HS-27A (cell line): ENCODE measurements around the gene MTHFD2L.

Experiments
- DNase-seq: peaks from one replicate; pipeline ENCODE4 v3.0.0-alpha.2; 2012; ENCODE audit warnings: low read depth, missing footprints

The MTHFD2L gene

DNA sequence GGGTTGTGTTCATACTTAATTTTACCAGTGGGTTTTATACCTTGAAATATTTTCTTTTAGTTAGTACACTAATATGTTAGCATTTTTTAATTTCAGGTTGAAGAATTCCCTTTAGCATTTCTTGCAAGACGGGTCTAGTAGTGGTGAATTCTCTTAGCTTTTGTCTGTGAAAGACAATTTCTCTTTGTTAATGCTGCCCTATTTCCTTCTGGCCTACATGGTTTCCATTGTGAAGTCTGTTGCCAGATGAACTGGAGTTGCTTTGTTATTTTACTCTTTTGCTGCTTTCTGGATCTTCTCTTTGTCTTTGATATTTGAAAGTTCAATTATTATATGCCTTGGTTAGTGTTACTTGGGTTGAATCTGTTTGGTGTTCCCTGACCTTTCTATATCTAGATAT is 25.0 kb upstream of the MTHFD2L start:
- no peak for DNase-seq

DNA sequence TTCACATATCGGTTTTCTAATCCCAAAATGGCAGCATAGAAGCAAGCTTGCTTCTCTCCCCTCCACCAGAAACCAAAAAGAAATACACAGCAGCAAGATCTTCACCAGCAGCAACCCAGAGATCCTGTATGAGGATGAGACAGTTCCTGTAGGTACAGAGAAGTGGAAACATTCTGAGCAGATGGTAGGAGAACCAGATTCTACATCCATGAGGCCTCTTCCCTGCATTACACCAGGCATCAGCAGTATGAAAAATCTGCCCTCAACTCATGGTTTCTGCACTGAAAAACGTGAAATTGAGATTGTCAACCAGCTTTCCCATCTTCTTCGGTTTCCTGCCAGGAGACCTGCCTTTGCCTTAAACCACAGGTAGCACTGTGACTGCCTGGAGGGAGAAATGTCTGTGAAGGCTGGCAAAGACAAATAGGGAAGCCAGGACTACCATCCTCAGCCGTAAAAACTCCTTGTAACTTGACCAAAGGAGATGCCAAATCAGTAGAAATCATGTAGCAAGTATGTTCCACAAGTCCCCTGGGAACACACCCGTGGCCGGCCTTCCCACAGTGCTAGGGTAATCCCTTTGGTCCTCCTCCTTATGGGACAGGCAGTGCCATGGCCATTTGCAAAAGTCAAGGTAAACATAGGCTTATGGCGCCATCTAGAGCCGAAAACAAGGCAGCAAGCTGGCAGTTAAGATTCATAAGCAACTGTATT is 24.0 kb upstream of the MTHFD2L start:
- peak; percentile 81 for DNase-seq

DNA sequence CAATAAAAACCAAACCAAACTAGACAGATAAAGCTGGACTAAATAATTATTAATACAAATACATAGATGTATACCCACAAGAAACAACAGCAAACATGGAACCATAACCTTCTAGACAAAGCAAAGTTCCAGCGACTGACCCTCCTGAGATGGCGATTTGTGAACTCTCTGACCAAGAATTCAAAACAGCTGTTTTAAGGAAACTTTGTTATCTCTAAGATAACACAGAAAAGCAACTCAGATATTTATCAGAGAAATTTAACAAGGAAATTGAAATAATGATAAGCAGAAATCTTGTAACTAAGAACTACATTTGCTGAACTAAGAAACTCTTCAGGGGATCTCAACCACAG is 23.4 kb upstream of the MTHFD2L start:
- DNase-seq, result no peak

DNA sequence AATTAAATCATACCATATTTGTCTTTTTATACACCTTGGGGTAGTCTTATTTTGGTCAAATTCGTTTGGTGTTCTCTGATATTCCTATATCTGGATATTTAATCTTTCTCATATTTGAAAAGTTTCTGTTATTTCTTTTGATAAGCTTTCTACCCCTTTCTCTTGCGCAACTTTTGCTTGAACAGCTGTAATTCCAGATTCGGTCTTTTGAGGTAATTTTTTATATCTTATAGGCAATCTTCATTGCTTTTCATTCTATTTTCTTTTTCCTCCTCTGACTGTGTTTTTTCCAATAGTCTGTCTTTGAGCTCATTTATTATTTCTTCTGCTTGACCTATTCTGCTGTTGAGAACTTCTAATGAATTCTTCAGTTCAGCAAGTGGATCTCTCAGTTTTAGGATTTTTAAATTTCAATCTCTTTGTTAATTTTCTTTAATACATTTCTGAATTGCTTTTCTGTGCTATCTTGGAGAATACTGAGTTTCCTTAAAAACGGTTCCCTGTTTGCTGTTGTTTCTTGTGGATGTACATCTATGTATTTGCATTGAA is 11.3 kb upstream of the MTHFD2L start:
- DNase-seq, result no peak

DNA sequence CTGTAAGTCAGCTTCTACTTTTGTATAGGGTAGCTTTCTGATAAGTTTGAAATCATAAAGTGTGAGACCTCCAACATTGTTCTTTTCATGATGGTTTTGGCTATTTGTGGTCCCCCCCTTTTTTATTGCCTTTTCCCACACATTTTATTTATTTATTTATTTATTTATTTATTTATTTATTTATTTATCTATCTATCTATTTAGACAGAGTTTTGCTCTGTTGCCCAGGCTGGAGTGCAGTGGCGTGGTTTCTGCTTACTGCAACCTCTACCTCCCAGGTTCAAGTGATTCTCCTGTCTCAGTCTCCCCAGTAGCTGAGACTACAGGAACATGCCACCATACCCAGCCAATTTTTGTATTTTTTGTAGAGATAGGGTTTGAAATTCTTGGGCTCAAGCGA is 9.7 kb upstream of the MTHFD2L start:
- no peak for DNase-seq

DNA sequence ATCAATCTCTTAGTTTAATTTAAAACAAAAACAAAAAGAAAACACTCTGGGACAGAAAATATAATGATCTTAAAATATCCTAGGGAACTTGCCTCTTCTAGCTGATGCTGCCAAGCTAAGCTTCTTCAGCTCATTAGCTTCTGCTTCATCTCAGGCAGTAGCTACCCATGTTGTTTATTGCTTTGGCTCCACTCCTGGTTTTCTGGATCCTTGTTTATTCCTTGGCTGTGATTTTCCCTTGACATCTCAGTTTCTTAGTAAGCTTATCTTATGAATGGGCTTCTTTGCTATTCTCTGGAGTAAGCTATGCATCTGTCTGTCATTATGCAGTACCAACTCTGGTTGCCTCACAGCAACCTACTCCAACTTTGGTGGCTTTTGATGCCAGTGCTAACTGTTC is 5.1 kb upstream of the MTHFD2L start:
- DNase-seq, result no peak

DNA sequence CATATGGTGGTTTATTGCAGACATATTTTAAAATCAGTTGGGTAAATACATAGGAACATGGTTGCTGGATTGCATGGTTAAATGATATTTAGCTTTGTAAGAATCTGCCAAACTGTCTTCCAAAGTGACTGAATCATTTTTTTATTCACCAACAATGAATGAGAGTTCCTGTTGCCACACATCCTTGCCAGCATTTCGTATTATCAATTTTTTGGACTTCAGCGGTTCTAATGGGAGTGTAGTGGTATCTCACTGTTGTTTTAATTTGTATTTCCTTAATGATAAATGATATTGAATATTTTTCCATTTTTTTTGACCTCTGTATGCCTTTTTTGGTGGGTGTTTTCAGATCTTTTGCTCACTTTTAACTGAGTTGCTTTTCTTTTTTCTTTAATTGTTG is 1.4 kb upstream of the MTHFD2L start:
- no peak for DNase-seq

DNA sequence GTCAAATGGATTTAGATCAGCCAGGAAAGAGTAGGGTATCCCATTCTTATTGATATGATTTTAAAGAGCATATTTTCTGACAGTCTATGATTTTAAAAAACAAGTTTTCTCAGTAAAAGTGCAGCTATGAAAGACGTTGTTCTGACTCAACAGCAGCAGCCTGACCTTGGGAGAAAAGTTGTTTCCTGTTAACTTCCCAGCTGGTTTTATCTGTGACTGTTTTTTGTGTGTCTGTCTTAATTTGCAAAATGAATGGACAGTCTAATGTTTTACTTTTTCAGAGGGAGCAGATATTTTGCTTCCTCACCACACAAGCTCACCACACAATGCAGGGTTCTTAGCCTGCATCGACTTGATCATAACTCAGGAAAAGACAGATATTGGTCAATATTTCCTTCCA is 764 bp upstream of the MTHFD2L start:
- no peak for DNase-seq

DNA sequence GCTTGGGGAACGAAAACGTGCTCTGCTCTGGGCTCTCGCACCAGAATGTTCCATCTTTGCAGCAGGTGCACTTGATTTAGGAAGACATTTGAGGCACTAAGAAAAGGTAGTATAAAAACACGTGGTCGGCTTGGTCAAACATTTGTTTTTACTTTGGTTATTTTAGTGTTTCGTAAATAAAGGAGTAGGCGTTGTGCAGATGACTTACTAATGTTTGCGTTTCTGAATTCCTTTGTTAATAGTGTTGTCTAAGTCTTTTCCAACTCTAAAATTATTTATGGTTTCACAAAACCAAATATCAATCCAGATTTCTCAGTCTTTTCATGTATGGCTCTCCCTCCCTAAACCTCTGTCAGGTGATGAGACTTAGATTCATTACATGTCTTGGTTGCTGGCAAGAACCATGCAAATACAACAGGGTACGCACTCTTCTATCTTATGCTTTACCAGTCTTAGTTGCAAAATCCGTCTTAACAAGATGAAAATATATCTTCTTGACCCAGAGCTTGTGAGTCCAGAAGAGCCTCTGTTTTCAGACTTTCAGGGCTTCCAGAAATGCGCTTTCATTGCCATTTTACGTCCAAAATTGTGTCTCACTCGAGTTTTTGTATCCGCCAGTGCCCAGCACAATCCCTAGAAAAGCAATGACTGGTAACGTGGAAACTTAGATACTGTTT is 686 bp downstream of the MTHFD2L start:
- no peak for DNase-seq

DNA sequence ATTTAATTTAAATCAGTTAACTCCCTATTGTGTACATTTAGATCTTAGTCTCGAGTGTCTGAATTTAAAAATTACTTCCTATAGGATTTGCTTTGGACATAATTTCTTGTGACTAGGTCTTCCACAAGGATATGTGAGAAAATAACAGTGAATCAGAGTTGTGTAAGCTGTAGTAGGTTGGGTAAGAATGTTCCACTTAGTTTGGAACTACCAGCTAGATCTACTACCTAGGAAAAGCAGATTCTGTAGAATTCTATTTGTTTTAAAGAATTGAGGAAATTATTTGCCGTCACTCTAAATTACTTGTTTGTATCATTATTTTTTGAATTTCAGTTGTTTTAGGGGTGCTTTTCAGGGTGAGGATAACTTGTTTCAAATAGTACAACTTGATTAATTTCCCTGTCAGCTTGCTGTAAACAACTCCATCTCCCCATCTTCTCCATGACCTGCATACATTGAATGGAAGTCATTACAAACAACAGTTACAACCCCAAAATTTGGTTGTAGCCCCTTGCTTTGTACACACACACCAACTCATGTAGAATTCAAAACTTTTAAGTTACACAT is 1.3 kb downstream of the MTHFD2L start:
- no peak for DNase-seq

DNA sequence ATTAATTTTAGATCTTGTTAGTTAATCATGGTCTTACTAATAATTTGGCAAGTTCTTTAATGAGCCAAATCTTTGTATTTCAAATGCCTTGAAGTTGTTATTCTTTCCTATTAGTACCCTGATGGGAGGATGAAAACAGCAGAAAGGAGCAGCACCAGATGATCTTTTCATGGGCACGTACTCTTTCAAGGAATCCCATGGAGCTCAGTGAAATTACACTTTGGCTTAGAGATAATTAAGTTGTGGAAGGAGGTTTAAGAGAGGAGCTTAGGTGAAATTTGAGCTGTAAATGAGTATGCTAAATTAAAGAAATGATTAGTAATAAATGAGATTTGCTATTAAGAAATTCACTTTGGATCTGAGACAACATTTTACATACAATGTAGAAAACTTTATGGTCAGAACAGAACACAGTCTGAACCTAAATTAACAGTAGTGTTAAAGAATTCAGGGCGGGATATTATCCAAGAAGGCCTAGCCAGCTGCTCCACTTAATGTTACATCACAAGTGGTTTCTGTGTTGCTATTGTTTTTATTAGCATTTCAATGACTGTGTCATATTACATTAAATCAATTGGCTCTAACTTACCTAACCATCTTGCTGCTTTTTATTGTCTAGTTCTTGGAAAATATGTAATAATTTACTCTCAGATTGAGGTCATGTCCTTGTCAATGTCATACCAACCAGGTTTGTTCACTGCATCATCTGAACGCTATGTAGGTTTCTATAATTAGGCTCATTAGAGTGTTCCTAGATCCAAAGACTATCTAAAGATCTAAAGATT is 3.9 kb downstream of the MTHFD2L start:
- no peak for DNase-seq

DNA sequence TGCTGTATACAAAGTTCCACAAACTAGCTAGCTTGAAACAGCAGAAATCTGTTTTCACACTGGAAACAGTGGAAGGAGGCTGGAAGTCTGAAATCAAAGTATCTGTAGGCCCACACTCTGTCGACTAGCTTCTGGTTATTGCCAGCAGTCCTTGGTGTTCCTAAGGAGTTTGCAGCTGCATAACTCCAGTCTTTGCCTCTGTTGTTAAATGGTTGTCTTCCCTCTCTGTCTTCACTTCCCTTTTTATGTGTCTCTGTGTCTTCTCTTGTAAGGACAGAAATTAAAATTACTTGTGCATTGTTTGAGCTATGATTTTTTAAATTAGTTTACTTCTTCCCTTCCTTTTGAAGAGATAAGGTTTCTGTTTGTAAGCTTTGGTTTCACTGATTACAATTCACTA is 8.2 kb downstream of the MTHFD2L start:
- no peak for DNase-seq

DNA sequence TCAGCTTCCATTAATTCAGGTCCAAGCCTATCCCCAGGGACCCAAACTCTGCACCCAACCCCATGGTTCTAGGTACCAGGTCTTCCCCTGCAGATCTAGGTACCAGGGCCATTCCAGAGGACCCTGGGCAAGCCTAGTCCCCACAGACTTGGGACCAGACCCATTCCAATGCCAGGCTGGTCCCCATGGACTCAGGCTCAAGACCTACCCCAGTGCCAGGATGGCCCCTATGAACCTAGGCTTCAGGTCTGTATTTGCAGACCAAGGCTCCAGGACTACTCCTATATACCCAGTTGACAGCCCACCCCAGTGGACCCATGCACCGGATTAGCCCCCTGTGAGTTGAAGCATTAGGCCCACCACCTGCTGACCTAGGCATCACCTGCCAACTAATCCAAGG is 8.9 kb downstream of the MTHFD2L start:
- DNase-seq, result no peak

DNA sequence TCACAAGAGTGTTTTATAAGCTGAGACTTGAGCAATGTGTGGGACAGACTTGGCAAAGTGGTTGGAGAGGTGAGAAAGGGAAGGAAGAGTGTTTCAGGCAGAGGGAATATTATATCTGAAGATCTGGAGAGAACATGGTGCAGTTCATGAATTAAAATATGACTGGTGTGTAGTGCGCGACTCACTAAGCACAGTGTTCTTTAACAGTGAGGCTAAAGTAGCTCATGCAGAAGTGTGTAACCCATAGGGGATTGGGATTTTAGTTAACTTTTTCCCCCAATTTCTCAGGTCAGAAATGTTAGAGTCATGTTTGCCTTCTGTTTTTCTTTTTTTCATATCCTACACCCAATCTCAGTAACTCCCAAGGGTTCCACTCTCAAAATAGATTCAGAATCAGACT is 9.7 kb downstream of the MTHFD2L start:
- no peak for DNase-seq

DNA sequence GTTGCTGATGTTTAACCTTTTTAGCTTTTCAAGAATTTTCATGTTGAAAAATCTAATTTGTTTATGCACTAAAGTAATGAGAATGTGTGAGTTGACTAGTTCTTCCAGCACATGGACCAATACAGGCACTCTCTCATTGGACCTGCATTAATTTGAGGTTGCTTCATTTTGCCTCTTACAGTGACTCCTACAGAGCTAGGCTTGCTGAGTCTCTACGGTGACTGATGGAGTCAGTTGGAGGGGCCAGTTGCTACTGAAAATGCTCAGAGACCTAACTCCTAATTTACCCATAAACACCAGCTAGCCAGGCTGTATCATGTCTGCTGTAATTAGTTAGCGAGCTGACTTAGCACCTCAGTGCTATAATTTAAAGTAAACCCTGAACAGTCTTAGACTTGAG is 10.9 kb downstream of the MTHFD2L start:
- no peak for DNase-seq

DNA sequence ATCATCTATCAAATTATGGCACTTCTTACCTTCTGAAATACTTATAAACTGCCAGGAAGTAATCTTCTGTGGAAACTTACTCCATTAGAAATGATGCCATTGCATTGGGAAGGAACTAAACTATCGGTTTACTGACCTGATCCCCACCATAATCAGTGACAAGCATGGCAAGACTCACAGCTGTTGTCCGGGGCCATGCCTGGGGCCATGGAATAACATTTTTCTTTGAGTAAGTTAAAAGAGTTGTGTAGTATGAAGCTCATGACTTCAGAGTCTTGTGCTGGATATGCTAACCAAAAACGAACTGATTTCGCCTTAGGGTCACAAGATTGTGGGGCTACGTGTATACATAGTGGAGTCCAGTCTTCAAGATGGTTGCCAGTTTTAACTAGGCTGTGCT is 15.4 kb downstream of the MTHFD2L start:
- no peak for DNase-seq

DNA sequence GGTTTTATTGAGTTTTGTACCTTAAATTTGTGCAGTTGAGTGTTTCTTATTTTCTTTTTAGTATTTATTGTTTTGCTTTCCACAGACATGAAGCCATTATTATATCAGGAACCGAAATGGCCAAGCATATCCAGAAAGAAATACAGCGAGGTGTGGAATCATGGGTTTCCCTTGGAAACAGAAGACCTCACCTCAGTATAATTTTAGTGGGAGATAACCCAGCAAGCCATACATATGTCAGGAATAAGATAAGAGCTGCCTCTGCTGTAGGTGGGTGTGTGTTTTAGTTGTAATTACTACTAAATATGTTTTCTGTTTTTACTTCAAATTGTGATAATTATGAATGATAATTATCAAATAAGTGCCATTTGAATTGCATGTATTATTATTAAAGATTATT is 16.5 kb downstream of the MTHFD2L start:
- DNase-seq, result no peak

DNA sequence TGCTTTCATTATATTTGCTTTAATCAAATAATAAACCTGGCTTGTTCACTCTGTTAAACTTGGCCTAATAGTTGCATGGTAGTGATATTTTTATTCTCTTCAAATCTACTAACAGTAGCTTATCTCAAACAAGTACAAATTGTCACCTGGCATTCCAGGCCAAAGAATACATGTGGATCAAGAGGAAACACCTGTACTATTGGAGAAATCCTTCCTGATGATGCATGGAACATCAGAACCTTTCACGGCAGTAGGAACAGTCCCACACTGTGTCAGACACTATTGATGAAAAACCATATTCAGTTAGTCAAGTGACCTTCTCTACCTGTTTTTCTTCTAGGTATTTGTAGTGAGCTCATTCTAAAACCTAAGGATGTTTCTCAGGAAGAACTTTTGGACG is 17.0 kb downstream of the MTHFD2L start:
- no peak for DNase-seq

DNA sequence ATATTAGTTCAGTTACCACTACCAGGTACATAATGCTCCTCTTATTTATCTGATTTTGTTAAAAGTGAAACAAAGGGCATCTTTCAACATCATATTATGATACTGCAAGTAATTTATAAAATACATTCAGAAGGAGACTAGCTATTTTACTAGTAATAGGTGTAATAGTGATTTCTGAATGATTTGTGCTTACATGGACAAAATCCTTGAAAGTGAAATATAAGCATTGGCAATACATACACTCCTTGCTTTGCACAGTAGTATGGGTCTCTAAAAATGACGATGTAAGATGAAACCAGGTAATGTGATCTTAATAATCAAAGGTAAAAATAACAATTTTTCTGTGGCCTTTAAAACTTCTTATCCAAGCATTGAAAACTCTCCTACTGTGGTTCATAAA is 17.5 kb downstream of the MTHFD2L start:
- DNase-seq, result no peak

DNA sequence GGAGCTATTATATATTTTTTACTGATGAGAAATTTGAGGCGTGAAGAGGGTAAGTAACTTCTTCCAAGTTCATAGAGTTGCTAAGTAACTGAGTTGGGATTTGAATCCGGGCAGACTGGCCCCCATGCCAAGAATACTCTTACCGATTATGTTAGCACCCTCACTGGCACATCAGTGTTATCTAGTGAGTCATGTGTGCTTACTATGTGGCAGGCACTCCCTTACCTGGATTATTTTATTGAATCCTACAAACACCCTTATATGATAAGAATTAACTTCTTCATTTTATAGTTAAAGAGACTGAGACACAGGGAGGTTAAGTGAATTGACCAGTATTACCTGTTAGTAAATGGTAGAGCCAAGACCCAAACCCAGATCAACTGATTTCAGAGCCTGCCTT is 20.9 kb downstream of the MTHFD2L start:
- no peak for DNase-seq

DNA sequence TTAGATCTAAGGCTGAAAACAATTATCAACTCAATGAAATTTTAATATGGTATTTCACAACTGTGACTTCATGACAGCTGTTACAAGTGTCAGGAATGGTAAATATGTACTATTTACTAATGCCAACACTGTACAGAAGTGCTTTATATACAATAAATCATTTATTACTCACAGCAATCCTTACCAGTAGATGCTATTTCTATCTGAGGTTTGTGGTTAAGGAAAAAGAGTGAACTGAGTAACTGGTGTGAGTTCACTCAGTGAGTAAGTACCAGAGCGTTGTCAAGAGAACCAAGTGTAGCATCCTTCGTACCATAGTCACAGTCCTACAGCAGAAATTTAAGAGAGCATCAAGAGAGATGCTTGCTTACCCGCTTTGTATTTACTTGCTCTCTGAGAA is 23.3 kb downstream of the MTHFD2L start:
- no peak for DNase-seq

DNA sequence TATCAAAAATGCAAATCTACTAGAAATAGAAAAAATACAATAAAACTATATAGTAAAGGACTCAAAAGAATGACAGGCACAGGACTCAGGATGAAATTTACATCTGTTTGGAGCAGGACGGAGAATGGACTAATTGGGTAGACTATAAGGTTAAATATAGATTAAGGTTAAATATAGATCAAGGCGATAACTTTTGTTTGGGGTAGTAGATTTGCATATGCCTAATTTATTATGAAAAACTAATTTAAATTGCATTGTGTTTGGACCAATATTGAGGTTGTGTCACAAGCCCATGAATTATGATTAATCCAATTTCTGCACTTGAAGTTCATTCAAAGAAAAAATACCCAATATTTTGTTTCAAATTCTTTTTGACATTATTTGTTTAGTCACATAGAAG is 31.0 kb downstream of the MTHFD2L start:
- no peak for DNase-seq
